Measurements from ENCODE around the gene SPINK13. TPM values are rescaled to one million over a fixed set of nuclear protein-coding genes. Genes with fewer than 3 reads are reported as not detected.

The SPINK13 gene
- total and polyA plus RNA-seq, 8 donors = not detected

DNA sequence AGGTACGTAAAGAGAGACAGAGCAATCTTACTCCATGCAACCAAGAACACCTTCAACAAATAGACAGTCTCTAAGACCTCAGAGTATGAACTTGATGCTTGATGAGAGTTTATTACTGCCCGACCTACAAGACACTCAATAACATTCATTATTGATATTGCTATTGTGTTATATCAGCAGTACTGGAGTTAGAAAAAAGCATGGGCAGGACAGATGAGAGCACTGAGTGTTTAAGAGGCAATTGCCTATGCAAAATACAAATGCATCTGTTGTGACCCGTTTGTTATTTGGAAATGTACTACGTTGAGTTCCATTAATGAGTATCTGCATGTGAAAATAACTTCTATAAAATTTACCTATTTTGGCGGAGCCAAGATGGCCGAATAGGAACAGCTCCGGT, 38.4 kb upstream of the SPINK13 start:
- Histone ChIP-seq H3K9me3 (no peaks in the 10 kb centered on the region), H3K27ac (no peak overlapping the region), H3K36me3 (no peaks in the 10 kb centered on the region), H3K4me3 (no peak overlapping the region), H3K27me3 (no peaks in the 10 kb centered on the region), H3K4me1 (no peaks in the 10 kb centered on the region)
- ATAC-seq = no peak
- DNase-seq = no peak
- TF ChIP-seq, protein P1, sequence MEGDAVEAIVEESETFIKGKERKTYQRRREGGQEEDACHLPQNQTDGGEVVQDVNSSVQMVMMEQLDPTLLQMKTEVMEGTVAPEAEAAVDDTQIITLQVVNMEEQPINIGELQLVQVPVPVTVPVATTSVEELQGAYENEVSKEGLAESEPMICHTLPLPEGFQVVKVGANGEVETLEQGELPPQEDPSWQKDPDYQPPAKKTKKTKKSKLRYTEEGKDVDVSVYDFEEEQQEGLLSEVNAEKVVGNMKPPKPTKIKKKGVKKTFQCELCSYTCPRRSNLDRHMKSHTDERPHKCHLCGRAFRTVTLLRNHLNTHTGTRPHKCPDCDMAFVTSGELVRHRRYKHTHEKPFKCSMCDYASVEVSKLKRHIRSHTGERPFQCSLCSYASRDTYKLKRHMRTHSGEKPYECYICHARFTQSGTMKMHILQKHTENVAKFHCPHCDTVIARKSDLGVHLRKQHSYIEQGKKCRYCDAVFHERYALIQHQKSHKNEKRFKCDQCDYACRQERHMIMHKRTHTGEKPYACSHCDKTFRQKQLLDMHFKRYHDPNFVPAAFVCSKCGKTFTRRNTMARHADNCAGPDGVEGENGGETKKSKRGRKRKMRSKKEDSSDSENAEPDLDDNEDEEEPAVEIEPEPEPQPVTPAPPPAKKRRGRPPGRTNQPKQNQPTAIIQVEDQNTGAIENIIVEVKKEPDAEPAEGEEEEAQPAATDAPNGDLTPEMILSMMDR (IDR thresholded peaks at IDR 0.05) = no peak
- FAIRE-seq = no peak
- 85 to 90% methylated on average over 7 of the region's 7 CpGs for WGBS, 2 donors
- intact Hi-C loops (cut with DNase I) = no loop called here

DNA sequence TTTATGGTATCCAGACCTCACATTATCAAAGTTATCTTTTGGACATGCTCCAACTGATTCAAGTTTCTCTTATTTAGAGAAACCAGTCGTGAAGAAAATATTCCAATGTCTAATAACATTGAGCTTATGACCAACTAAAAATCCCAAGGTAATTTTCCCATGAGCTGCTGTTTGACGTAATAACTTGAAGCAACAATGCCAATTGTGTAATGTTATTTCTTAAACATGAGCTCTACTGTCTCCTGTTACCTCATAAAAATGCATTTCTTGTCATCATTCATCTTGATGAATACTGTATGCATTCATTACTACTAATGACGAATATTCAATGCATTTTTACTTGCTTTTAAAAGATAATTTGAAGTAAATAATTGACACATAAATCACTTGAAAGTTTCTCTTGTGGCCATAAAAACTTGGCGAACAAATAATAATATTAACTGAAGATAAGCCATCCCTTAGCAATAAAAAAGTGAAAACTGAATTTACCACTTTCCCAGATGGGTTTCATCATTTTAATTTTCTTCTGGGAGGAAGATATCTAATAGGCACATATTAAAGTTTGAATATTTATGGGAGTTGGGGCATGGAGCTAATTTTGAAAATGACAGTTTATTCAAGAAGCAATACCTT, 30.7 kb upstream of the SPINK13 start:
- H3K27me3 ChIP-seq = no peaks in the 10 kb centered on the region
- no peak for FAIRE-seq
- no peaks in the 10 kb centered on the region for H3K4me1 ChIP-seq
- DNase-seq = no peak
- no peak for ATAC-seq
- H3K4me3 ChIP-seq = no peak overlapping the region
- intact Hi-C loops (cut with DNase I) = no loop called here
- no peaks in the 10 kb centered on the region for H3K9me3 ChIP-seq
- TF ChIP-seq, protein P1 (IDR thresholded peaks at IDR 0.05) = no peak
- H3K36me3 ChIP-seq = no peaks in the 10 kb centered on the region
- 20 to 28% methylated on average over 4 of the region's 4 CpGs for WGBS, 2 donors
- H3K27ac ChIP-seq = no peak overlapping the region

DNA sequence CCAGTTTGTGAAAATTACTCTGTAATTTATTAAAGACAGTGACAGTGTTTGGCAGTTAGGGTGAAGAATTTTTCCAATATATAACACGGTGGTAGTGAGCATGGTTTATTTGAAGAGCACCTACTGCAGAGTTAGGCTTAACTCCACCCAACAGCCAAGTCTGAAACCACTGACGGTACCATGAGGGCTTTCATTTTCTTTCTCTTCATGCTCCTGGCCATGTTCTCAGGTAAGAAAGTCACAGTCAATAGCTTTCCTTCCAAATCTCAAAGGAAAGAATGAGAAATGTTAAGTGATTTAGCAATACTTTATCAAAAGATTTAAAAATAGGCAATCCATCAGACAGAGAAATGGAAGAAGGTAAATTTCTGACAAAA, 30.2 kb upstream of the SPINK13 start, which contains the start of gene MARCOL:
TSS of gene MARCOL (plus strand) at position 108 of the 377 bp plus-strand sequence. CDS start at position 181, 73 bp downstream.
- H3K4me3 ChIP-seq = no peak within 1 kb of the TSS
- no peaks in the 10 kb centered on the region for H3K36me3 ChIP-seq
- DNase-seq (no peak), ATAC-seq (no peak), FAIRE-seq (no peak)
- TF ChIP-seq, protein P1 (IDR thresholded peaks at IDR 0.05) = no peak
- WGBS, 2 donors = 42 to 46% methylated on average over 2 of the region's 2 CpGs
- intact Hi-C loops (cut with DNase I) = no loop called here
- H3K9me3 ChIP-seq = no peaks in the 10 kb centered on the region
- H3K27me3 ChIP-seq = no peaks in the 10 kb centered on the region
- H3K27ac ChIP-seq = no peak within 1 kb of the TSS
- H3K4me1 ChIP-seq = no peaks in the 10 kb centered on the region

DNA sequence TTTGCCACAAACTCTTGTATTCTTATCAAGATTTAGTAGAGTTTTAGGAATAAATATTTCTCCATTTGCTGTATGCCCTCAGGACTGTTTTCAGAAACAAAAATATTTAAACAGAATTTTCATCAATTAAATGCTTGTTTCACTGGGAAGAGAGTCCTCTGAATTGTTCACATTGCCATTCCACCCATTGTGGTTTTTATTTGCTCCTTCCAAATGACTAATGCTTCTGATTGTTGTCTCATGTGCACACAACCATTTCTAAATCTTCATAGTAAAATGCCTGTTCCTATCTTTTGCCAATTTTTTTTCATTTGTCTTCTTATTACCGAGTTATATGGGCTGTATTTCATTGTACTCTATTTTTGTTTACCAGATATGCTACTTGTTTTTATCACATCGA, 19.7 kb upstream of the SPINK13 start:
- 65 to 76% methylated on average over 2 of the region's 2 CpGs for WGBS, 2 donors
- no peak for ATAC-seq

DNA sequence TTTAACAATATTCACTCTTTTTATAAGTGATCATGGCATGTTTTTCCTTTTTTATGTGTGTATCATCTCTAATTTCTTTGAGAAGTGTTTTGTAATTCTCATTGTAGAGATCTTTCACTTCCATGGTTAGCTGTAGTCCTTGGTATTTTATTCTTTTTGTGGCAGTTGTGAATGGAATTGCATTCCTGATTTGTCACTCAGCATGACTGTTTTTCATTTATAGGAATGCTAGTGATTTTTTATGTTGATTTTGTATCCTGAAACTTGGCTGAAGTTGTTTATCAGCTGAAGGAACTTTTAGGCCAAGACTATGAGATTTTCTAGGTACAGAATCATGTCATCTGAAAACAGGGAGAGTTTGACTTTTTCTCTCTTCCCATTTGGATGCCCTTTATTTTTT, 13.1 kb upstream of the SPINK13 start:
- Histone ChIP-seq H3K27me3 (no peaks in the 10 kb centered on the region), H3K9me3 (no peaks in the 10 kb centered on the region), H3K4me1 (no peaks in the 10 kb centered on the region), H3K36me3 (no peaks in the 10 kb centered on the region), H3K4me3 (no peak overlapping the region), H3K27ac (no peak overlapping the region)
- no peak for FAIRE-seq
- intact Hi-C loops (cut with DNase I) = no loop called here
- no peak for DNase-seq
- no peak for ATAC-seq
- TF ChIP-seq, protein P1 (IDR thresholded peaks at IDR 0.05) = no peak

More for the DNA sequence above, 19.7 kb upstream of the SPINK13 start:
- TF ChIP-seq, protein P1 (IDR thresholded peaks at IDR 0.05) = no peak
- intact Hi-C loops (cut with DNase I) = no loop called here
- no peaks in the 10 kb centered on the region for H3K27me3 ChIP-seq
- no peak overlapping the region for H3K4me3 ChIP-seq
- H3K27ac ChIP-seq = no peak overlapping the region
- FAIRE-seq (no peak), DNase-seq (no peak)
- peaks cover 0 to 2% (median 0%) of the 10 kb centered on the region in 4 donors for H3K9me3 ChIP-seq
- H3K36me3 ChIP-seq = no peaks in the 10 kb centered on the region
- H3K4me1 ChIP-seq = no peaks in the 10 kb centered on the region

All from pancreas (tissue), 10 donors.